ENCODE data around the gene CIDEC. TPM values are rescaled to one million over a fixed set of nuclear protein-coding genes. Genes with fewer than 3 reads are reported as not detected.

Gene CIDEC
- total RNA-seq, 1 donor from 2014 or later = 0.60 TPM

DNA sequence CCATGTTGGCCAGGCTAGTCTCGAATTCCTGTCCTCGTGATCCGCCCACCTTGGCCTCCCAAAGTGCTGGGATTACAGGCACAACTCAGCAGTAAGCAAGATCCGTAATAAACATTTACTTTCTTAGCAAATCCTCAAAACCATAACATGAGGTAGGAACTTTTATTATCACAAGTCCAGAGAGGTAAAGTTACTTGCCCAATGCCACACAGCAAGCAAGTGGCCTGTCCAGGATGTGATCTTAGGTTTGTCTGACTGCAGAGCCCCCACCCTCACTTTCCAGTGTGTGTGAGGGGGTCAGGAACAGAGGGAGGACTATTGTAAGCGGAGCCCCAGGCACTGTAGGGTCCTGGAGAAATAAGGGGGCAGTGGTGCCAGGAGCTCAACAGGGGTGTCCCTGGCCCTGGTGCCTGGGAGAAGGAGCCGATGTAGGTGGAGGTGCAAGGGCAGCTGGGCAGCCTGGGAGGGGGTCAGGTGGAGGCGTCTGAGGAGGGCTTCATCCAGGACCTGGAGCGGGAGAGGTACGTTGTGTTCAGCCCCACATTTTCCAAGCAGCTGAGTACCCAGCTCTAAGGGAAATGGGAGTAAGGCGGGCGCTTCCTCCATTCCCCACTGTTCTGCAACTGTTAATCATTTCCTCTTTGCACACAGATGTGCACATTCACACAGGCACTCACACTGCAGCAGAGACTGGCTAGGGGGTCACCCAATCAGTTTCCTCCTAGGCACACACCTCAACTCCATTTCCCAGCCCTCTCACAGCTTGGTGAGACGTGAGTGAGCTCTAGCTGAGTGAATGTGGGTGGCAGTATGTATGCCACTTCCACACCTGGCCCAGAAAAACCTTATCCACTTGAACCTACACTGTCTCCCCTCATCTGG is 42.1 kb downstream of the CIDEC start:
- Mint-ChIP-seq H3K4me1 (ENCODE audit: unreplicated experiment) (no peaks in the 10 kb centered on the region), H3K27ac (no peak overlapping the region), H3K4me3 (no peak overlapping the region), H3K27me3 (no peaks in the 10 kb centered on the region), H3K36me3 (peaks cover 12% of the 10 kb centered on the region), H3K9me3 (no peaks in the 10 kb centered on the region)
- TF ChIP-seq, protein P1, sequence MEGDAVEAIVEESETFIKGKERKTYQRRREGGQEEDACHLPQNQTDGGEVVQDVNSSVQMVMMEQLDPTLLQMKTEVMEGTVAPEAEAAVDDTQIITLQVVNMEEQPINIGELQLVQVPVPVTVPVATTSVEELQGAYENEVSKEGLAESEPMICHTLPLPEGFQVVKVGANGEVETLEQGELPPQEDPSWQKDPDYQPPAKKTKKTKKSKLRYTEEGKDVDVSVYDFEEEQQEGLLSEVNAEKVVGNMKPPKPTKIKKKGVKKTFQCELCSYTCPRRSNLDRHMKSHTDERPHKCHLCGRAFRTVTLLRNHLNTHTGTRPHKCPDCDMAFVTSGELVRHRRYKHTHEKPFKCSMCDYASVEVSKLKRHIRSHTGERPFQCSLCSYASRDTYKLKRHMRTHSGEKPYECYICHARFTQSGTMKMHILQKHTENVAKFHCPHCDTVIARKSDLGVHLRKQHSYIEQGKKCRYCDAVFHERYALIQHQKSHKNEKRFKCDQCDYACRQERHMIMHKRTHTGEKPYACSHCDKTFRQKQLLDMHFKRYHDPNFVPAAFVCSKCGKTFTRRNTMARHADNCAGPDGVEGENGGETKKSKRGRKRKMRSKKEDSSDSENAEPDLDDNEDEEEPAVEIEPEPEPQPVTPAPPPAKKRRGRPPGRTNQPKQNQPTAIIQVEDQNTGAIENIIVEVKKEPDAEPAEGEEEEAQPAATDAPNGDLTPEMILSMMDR (conservative IDR thresholded peaks at IDR 0.05) = no peak
- DNase-seq (ENCODE audit: extremely low spot score, unreplicated experiment) = no peak

DNA sequence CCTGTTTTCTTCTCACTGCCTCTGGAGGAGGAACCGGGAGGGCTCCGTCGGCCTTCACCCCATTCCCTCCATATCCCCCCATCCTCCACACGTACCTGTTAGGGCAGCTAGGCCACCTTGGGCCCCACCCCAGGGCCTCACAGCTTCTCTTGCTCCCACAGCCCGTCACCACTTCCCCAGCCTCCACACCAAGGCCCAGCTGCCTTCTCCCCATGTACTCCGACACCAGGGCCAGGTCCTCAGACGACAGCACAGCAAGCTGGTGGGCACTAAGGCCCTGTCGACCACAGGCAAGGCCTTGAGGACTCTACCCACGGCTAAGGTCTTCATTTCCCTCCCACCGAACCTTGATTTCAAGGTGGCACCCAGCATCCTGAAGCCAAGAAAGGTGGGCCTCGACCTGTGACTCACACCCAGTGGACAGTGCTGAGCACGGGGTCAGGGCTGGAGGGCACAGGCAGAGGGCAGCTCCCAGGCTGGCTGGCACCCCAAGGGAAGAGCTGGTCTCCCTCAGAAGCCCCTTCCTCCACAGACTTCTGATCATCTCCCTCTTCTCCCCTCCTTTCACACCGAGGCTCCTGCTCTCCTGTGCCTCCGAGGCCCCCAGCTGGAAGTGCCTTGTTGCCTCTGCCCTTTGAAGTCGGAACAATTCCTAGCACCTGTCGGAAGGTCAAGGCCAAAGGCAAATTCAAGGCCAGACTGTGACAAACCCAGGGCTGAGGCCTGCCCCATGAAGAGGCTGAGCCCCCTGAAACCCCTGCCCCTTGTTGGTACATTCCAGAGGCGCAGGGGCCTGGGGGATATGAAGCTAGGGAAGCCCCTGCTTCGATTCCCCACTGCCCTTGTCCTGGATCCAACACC is 45.3 kb downstream of the CIDEC start:
- Mint-ChIP-seq H3K27me3 (no peaks in the 10 kb centered on the region), H3K9me3 (no peaks in the 10 kb centered on the region), H3K27ac (no peak overlapping the region), H3K4me1 (ENCODE audit: unreplicated experiment) (peaks cover 6% of the 10 kb centered on the region), H3K36me3 (no peaks in the 10 kb centered on the region), H3K4me3 (no peak overlapping the region)
- TF ChIP-seq, protein P1 (conservative IDR thresholded peaks at IDR 0.05) = no peak
- no peak for DNase-seq (ENCODE audit: extremely low spot score, unreplicated experiment)

DNA sequence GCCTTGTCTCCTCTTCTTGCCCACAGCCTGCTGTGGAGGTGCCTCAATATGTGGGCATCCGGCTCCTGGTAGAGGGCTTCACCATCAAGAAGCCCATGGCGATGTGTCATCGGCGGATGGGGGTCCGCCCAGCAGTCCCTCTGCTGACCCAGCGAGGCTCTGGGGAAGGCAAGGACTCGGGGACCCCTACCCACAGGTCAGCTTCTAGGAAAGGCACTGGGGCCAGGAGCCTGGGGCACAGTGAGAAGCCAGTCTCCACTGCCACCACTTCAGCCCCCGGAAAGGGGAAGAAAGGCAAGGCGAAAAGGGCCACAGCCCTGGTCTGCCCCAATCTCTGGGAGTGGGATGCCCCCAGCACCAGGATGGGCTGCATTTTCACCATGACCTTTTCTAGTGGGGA is 47.0 kb downstream of the CIDEC start:
- Mint-ChIP-seq H3K9me3 (no peaks in the 10 kb centered on the region), H3K4me1 (ENCODE audit: unreplicated experiment) (peaks cover 6% of the 10 kb centered on the region), H3K27me3 (no peaks in the 10 kb centered on the region), H3K27ac (no peak overlapping the region), H3K4me3 (no peak overlapping the region), H3K36me3 (no peaks in the 10 kb centered on the region)
- DNase-seq (ENCODE audit: extremely low spot score, unreplicated experiment) = no peak
- TF ChIP-seq, protein P1 (conservative IDR thresholded peaks at IDR 0.05) = no peak

DNA sequence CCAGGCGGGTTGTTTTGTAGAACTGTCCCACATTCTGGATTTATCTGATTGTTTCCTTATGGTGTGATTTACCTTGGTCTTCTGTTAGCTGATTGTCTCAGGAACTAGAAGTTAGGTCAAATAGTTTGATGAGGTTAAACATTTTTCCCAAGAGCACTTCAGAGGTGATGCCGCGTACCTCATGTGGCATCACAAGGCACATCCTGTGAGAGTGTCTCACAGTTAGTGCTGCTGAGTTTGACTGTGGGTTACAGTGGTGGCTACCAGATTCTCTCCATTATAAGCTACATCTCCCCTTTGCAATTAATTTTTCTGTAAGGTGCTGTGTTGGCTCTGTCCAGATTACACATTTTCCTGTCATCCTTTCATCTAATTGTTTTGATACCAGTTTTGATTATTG is 48.8 kb downstream of the CIDEC start:
- Mint-ChIP-seq H3K36me3 (no peaks in the 10 kb centered on the region), H3K27me3 (no peaks in the 10 kb centered on the region), H3K27ac (no peak overlapping the region), H3K9me3 (no peaks in the 10 kb centered on the region), H3K4me3 (no peak overlapping the region), H3K4me1 (ENCODE audit: unreplicated experiment) (peaks cover 6% of the 10 kb centered on the region)
- TF ChIP-seq, protein P1 (conservative IDR thresholded peaks at IDR 0.05) = no peak
- no peak for DNase-seq (ENCODE audit: extremely low spot score, unreplicated experiment)

DNA sequence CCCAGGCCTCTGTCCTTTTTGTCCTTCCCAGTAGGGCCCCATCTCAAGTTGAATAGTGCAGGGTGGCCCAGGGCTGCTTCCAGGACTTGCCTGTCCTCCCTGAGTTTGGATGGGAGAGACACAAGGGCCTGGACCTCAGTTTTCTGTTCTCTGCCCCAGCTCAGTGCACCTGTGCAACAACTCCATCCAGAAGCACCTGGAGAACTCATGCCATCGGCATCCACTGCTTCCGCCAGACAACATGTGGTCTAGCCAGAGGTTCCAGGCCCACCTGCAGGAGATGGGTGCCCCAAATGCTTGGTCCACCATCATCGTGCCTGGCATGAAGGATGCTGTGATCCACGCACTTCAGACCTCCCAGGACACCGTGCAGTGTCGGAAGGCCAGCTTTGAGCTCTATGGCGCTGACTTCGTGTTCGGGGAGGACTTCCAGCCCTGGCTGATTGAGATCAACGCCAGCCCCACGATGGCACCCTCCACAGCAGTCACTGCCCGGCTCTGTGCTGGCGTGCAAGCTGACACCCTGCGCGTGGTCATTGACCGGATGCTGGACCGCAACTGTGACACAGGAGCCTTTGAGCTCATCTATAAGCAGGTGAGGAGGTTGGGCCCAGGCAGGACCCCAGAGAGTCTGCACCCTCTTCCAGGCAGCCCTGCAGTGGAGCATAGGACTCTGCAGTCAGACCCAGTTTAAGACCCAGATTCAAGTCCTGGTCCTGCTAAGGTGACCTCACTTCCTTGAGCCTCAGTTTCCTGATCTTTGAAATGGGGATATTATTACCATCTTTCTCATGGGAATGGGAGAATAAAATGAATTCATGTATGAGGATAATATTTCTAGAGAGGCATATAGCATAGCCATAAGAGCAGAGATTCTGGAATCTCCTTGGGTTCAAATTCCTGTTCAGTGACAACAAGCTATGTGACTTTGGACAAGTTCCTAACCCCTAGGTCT is 51.0 kb downstream of the CIDEC start:
- no peak overlapping the region for H3K4me3 Mint-ChIP-seq
- no peaks in the 10 kb centered on the region for H3K9me3 Mint-ChIP-seq
- TF ChIP-seq, protein P1 (conservative IDR thresholded peaks at IDR 0.05) = no peak
- no peaks in the 10 kb centered on the region for H3K27me3 Mint-ChIP-seq
- DNase-seq (ENCODE audit: extremely low spot score, unreplicated experiment) = no peak
- no peak overlapping the region for H3K27ac Mint-ChIP-seq
- peaks cover 6% of the 10 kb centered on the region for H3K4me1 Mint-ChIP-seq (ENCODE audit: unreplicated experiment)
- no peaks in the 10 kb centered on the region for H3K36me3 Mint-ChIP-seq

Data from type B pancreatic cell (in vitro differentiated cells).